ENCODE data around the gene TMEM183A. TPM values are rescaled to one million over a fixed set of nuclear protein-coding genes. Genes with fewer than 3 reads are reported as not detected.

TMEM183A gene
- total and polyA plus RNA-seq, 9 of the 15 experiments (the other 6 are each of a cell fraction or from before 2014, with no cell fraction given): 23.4 to 190 (median 124) TPM

DNA sequence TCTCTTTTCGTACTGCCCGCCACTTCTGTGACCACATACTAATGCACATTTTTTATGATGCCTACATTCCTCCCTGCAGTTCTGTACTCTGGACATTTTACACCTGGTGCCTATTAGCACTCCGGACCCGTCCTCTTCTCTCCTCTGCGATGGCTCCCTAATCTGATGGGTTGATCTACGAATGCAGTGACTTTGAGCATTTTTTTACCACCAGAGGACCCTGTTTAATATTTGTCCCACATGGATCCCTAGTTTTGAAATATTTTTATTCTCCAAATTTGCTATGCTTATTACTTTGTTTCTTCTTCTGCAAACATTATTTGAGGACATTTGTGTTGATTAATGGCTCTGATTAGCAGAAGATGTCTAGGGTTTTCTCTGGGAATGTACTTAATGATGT lies 24.3 kb downstream of the TMEM183A start:
- no peak overlapping the region for H3K4me3 ChIP-seq
- H3K27me3 ChIP-seq (ENCODE audit: control insufficient read depth in 2 of 2, insufficient read depth in 2 of 2, low read length in 2 of 2): peaks cover 14 to 15% of the 10 kb centered on the region in 2 experiments; a peak in 3 of 5 replicates
- in situ Hi-C loops (cut with MboI): loop anchor here (5.0 kb wide), 2 partner anchors 186 to 301 kb away; no protein-coding TSS in a partner anchor
- H3K4me2 ChIP-seq (ENCODE audit: insufficient read depth, low read length): no peak overlapping the region
- intact Hi-C loops (cut with micrococcal nuclease): loop anchor here (2.0 to 10.0 kb wide), 2 partner anchors 237 to 303 kb away; no protein-coding TSS in a partner anchor
- FAIRE-seq: peak; percentile 69
- WGBS (ENCODE audit: insufficient coverage, low coverage, missing lambda C conversion rate): 30% methylated on average over 6 of the region's 6 CpGs
- H3K9me1 ChIP-seq (ENCODE audit: control insufficient read depth, insufficient read depth, low read length): no peaks in the 10 kb centered on the region
- ChIA-PET CTCF (ENCODE audit: low intra/inter-chr PET ratio) (interaction anchor here (1.2 kb wide), 1 partner anchor 185 kb away, joined by 3 read pairs; no protein-coding TSS in a partner anchor), POLR2A (no interaction called here)
- peaks cover 18% of the 10 kb centered on the region for H4K20me1 ChIP-seq (replicated peaks; ENCODE audit: control insufficient read depth, insufficient read depth, low read length)
- no TSS peak for BruUV-seq (replicated peaks)
- no peak overlapping the region for H3K9ac ChIP-seq (ENCODE audit: insufficient read depth in 1 of 2, low read depth in 2 of 2, low read length in 2 of 2)
- H3K9me3 ChIP-seq (replicated peaks; ENCODE audit: control insufficient read depth, insufficient read depth, low read depth, low read length): no peaks in the 10 kb centered on the region
- peak overlapping the region; percentile 37; the same call in 1 of the 2 replicates for H2AFZ ChIP-seq (ENCODE audit: low read depth, low read length)
- ATAC-seq: peak; percentile 52
- H3K79me2 ChIP-seq (ENCODE audit: control insufficient read depth, insufficient read depth, low read length): no peaks in the 10 kb centered on the region
- peaks cover 6 to 23% of the 10 kb centered on the region in 2 experiments; a peak in 4 of 5 replicates for H3K4me1 ChIP-seq (replicated peaks in 1 of 2; ENCODE audit: control insufficient read depth in 2 of 2, insufficient read depth in 2 of 2, low read length in 2 of 2)
- H3K36me3 ChIP-seq (ENCODE audit: control insufficient read depth, insufficient read depth, low read length): no peaks in the 10 kb centered on the region; the same call in 2 of the 3 replicates
- DNase-seq (ENCODE audit: extremely low read depth in 1 of 4, low spot score in 3 of 4): peak; percentile 55 to 67 (median 61)
- no peak overlapping the region for H3K27ac ChIP-seq (ENCODE audit: extremely low read depth, low read depth, low read length)
- TF ChIP-seq ELF2 (CRISPR knock-in tag; IDR thresholded peaks at IDR 0.05) (peak; percentile 34; the same call in 1 of the 2 replicates), KLF16 (IDR thresholded peaks at IDR 0.05) (peak; percentile 45; the same call in 1 of the 2 replicates), CC2D1A (IDR thresholded peaks at IDR 0.05) (no peak), HNRNPLL (IDR thresholded peaks at IDR 0.05; ENCODE audit: low read depth, low read length, poor library complexity, severe bottlenecking) (no peak), JUND (IDR thresholded peaks at IDR 0.05; ENCODE audit: borderline replicate concordance, low read depth, low read length) (peak; percentile 22; the same call in 1 of the 2 replicates), JUND (tag; IDR thresholded peaks at IDR 0.05; ENCODE audit: borderline replicate concordance, low read depth, low read length) (no peak), CXXC5 (CRISPR knock-in tag; IDR thresholded peaks at IDR 0.05) (peak; percentile 40; the same call in 1 of the 2 replicates), NR2F6 (CRISPR knock-in tag; IDR thresholded peaks at IDR 0.05) (no peak), RCOR1 (IDR thresholded peaks at IDR 0.05; ENCODE audit: borderline replicate concordance in 1 of 2, low read depth in 2 of 2, low read length in 2 of 2) (0 out of 4 replicates have a peak, but pooled peaks of 1 of the 2 experiments have one; percentile 31), ZNF584 (CRISPR knock-in tag; IDR thresholded peaks at IDR 0.05; ENCODE audit: low read depth) (no peak), KDM1A (IDR thresholded peaks at IDR 0.05) (0 out of 4 replicates have a peak, but pooled peaks of 1 of the 2 experiments have one; percentile 12), SMC3 (conservative IDR thresholded peaks at IDR 0.05; ENCODE audit: insufficient read depth, low read depth, low read length) (peak; percentile 30; the same call in 1 of the 2 replicates), BMI1 (IDR thresholded peaks at IDR 0.05; ENCODE audit: low read length) (no peak), MYC (IDR thresholded peaks at IDR 0.05; ENCODE audit: low read depth, low read length) (peak; percentile 57; the same call in 1 of the 2 replicates), MYC (CRISPR knock-in tag; IDR thresholded peaks at IDR 0.05; ENCODE audit: borderline replicate concordance, low read depth) (no peak), NR4A1 (CRISPR knock-in tag; IDR thresholded peaks at IDR 0.05) (no peak), NR4A1 (tag; IDR thresholded peaks at IDR 0.05) (no peak)
- TF ChIP-seq, protein P1, sequence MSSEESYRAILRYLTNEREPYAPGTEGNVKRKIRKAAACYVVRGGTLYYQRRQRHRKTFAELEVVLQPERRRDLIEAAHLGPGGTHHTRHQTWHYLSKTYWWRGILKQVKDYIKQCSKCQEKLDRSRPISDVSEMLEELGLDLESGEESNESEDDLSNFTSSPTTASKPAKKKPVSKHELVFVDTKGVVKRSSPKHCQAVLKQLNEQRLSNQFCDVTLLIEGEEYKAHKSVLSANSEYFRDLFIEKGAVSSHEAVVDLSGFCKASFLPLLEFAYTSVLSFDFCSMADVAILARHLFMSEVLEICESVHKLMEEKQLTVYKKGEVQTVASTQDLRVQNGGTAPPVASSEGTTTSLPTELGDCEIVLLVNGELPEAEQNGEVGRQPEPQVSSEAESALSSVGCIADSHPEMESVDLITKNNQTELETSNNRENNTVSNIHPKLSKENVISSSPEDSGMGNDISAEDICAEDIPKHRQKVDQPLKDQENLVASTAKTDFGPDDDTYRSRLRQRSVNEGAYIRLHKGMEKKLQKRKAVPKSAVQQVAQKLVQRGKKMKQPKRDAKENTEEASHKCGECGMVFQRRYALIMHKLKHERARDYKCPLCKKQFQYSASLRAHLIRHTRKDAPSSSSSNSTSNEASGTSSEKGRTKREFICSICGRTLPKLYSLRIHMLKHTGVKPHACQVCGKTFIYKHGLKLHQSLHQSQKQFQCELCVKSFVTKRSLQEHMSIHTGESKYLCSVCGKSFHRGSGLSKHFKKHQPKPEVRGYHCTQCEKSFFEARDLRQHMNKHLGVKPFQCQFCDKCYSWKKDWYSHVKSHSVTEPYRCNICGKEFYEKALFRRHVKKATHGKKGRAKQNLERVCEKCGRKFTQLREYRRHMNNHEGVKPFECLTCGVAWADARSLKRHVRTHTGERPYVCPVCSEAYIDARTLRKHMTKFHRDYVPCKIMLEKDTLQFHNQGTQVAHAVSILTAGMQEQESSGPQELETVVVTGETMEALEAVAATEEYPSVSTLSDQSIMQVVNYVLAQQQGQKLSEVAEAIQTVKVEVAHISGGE (CRISPR knock-in tag; IDR thresholded peaks at IDR 0.05): no peak
- TF ChIP-seq, protein P2, sequence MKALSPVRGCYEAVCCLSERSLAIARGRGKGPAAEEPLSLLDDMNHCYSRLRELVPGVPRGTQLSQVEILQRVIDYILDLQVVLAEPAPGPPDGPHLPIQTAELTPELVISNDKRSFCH (CRISPR knock-in tag; IDR thresholded peaks at IDR 0.05): no peak
- TF ChIP-seq, protein P2 (tag; IDR thresholded peaks at IDR 0.05): 0 out of 2 replicates have a peak, but pooled peaks have one; percentile 11
